Fibroblast of pulmonary artery (primary cell): ENCODE data around the gene C1orf216.

ENCODE experiments used
- DNase-seq: peaks from one replicate; pipeline ENCODE4 v3.0.0-alpha.2; 2010; ENCODE audit warnings: low read depth
- H3K4me3 ChIP-seq: replicated peaks from 2 replicates; pipeline ENCODE4 v1.5.1; 2011; ENCODE audit warnings: low read depth, mild to moderate bottlenecking, control low read depth, low read length, moderate library complexity
- TF ChIP-seq, protein P1 (sequence below): IDR thresholded peaks from 2 replicates; pipeline ENCODE4 v1.5.1; 2011; ENCODE audit warnings: mild to moderate bottlenecking, control low read depth, low read length, inconsistent platforms; ENCODE audit errors: missing control alignments

The C1orf216 gene, protein sequence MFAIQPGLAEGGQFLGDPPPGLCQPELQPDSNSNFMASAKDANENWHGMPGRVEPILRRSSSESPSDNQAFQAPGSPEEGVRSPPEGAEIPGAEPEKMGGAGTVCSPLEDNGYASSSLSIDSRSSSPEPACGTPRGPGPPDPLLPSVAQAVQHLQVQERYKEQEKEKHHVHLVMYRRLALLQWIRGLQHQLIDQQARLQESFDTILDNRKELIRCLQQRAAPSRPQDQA

DNA sequence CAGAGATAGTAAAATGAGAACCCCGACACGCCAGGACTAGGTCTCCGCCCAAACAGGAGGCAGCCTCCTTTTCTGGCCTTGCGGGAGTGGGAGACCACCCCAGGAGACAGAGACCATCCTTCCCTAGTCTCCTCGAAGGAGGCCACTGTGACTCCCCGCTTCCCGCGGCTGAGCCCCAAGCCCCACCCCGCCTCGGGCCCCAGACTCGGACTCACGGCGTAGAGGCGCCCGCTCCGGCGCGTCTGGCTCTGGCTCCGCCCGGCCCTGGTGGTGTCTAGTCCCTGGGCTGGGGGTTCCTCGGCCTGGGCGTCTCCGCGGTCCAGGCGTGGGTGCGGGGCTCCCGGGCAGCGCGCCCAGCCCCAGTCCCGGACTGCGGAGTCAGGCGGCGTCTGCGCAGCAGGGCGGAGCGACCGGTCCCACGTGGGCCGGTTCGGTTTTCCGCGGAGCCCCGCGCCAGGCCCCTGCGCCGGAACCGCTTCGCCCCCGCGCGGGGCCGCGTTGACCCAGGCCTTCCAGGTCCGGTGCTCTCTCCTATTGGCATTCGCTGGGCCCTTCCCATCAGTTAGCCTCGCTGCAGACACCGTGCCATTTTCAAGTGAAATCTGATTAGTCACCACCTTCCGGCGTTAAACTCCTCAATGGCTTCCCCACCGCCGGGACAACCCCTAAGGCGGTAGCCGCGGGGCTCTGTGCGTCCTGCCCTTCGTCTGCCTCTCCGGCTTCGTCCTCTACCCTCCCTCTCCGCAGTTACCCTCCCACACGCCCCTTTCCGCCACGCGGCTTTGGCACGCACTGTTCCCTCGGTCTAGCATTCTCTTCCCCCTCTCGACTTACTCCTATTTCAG is at the start of gene C1orf216:
Gene C1orf216, minus strand, starts transcription at position 393 of the 845 bp plus-strand sequence. CDS start 2,563 bp downstream, outside the sequence.
- TF ChIP-seq, protein P1, sequence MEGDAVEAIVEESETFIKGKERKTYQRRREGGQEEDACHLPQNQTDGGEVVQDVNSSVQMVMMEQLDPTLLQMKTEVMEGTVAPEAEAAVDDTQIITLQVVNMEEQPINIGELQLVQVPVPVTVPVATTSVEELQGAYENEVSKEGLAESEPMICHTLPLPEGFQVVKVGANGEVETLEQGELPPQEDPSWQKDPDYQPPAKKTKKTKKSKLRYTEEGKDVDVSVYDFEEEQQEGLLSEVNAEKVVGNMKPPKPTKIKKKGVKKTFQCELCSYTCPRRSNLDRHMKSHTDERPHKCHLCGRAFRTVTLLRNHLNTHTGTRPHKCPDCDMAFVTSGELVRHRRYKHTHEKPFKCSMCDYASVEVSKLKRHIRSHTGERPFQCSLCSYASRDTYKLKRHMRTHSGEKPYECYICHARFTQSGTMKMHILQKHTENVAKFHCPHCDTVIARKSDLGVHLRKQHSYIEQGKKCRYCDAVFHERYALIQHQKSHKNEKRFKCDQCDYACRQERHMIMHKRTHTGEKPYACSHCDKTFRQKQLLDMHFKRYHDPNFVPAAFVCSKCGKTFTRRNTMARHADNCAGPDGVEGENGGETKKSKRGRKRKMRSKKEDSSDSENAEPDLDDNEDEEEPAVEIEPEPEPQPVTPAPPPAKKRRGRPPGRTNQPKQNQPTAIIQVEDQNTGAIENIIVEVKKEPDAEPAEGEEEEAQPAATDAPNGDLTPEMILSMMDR: no peak
- DNase-seq: peak; percentile 79
- peak within 1 kb of the TSS; percentile 87 for H3K4me3 ChIP-seq

DNA sequence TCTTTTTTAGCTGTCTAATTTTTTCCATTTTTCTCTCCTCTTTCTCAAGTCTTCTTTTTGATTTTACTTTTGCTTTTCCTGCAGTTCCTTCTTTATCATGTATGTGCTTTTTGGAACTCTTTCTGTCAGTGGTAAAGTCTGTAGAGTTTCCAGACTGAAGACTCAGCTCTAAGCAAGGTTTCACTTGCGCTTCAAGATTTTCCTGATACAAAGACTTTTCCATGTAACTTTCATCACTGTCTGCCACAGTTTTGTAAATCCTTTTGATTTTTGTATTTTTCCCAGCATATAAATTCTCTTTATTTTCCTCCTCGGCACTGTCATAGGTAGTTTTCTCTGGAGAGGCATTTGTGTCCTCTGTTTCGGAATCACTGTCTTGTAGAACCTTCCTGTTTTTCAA is 45.6 kb upstream of the C1orf216 start:
- DNase-seq: no peak
- TF ChIP-seq, protein P1: no peak
- H3K4me3 ChIP-seq: no peak overlapping the region

DNA sequence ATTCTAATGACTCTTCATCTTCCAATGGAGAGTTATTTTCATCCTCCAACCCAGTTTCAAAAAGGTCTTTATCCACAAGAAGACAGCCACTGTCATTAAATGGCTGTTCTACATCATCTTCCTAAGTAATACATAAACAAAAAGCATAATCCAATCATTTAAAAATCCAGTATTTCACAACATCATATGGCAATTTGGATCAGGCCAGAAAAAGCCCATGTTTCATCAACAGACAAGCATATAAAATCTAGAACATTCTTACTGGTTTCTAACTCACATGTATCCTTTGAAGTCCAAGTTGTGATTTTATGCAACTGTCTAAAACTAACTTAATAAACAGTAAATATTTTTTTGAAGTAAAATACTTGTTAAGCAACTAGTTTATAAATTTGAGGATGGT is 44.5 kb upstream of the C1orf216 start:
- DNase-seq: peak; percentile 7
- TF ChIP-seq, protein P1: no peak
- H3K4me3 ChIP-seq: no peak overlapping the region

DNA sequence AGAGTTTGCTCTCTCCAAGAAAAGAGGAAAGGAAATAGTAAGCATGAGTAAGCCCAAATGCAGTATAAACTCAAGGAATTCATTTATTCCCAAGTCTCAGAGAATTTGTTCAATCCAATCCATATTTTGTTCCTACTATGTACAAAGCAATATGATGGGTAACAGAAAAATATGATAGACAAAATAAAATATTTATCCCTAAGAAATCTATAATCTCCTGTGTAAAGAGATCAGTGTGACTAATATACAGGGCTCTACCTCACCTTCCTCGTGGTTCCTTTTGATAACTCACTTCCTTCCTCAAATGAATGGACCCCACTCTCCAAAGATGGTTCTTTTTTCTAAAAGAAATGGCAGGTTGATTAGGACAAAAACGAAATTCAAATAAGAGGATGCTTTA is 43.5 kb upstream of the C1orf216 start:
- H3K4me3 ChIP-seq: no peak overlapping the region
- DNase-seq: no peak
- TF ChIP-seq, protein P1: no peak

DNA sequence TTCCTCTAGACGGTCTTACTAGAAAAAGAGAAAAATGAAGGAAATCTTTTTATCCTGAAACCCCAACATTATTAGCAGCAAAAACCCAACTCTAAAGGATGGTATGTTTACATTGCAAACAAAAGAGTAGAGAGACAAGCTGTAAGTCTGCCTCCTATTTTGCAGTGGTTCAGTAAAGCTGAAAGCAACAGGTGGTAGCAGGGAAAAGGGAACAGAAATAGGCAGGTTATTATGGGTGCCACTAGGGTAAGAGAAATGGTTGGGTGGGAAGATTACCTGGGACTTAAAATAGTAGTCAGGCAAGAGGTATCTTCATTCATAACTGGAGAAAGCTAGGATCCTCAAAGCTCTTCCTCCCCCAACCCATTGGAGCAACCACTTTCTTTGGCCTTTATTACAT is 37.4 kb upstream of the C1orf216 start:
- H3K4me3 ChIP-seq: no peak overlapping the region
- TF ChIP-seq, protein P1: no peak
- DNase-seq: no peak

DNA sequence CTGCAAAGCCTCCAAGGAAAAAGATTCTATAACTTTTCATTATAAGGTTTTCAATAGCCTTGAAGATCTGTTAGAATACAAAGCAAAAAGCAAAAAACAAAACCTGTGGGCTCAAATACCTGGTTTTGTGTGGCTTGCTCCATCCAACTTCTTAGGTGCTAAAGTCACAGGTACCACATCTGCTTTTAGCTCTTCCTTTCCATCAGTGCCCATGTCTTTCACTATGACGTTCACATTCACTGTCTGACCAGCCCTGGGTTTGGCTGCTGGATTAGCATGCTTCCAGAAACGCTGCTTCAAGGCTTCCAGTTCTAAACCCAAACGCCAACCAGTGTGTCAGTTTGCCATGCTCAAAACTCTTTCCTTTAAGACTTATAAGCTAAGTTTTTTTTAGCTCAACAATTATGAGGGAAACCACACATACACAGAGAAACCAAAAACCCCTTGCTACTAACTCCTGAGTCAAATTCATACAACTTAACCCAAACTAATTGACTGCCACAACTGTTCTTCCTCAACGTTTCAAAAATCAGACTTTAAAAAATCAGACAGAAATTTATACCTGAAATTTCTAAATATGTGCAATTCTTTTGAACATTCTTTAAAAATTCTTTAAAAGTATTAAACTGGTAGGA is 35.1 kb upstream of the C1orf216 start:
- H3K4me3 ChIP-seq: no peak overlapping the region
- DNase-seq: no peak
- TF ChIP-seq, protein P1: no peak
